Glutamatergic neuron (in vitro differentiated cells): ENCODE measurements around the gene CACNA1C. TPM values are rescaled to one million over a fixed set of nuclear protein-coding genes. Genes with fewer than 3 reads are reported as not detected.
A peak's percentile ranks its signal among the peaks of the same experiment; 100 is the strongest.

Source experiments
- DNase-seq: peaks from one replicate; pipeline ENCODE4 v3.0.0; 2022
- H3K27ac Mint-ChIP-seq: one replicate; pipeline ENCODE4 v1.8.0; 2020; ENCODE audit warnings: mild to moderate bottlenecking, mixed read lengths, inconsistent platforms; ENCODE audit not compliant: unreplicated experiment
- H3K27me3 Mint-ChIP-seq: one replicate; pipeline ENCODE4 v1.8.0; 2020; ENCODE audit warnings: mild to moderate bottlenecking, moderate library complexity, mixed read lengths, inconsistent platforms; ENCODE audit not compliant: unreplicated experiment
- H3K36me3 Mint-ChIP-seq: one replicate; pipeline ENCODE4 v1.8.0; 2020; ENCODE audit warnings: mild to moderate bottlenecking, mixed read lengths, inconsistent platforms; ENCODE audit not compliant: unreplicated experiment
- H3K4me1 Mint-ChIP-seq: one replicate; pipeline ENCODE4 v1.8.0; 2020; ENCODE audit warnings: mild to moderate bottlenecking, low read depth, mixed read lengths, inconsistent platforms; ENCODE audit not compliant: unreplicated experiment
- H3K4me3 Mint-ChIP-seq: one replicate; pipeline ENCODE4 v1.8.0; 2020; ENCODE audit warnings: mild to moderate bottlenecking, mixed read lengths, inconsistent platforms; ENCODE audit not compliant: unreplicated experiment
- H3K9me3 Mint-ChIP-seq: one replicate; pipeline ENCODE4 v1.8.0; 2020; ENCODE audit warnings: mild to moderate bottlenecking, moderate library complexity, mixed read lengths, inconsistent platforms; ENCODE audit not compliant: unreplicated experiment
- total RNA-seq: library from RNA; stranded (reverse); fragmentation: NEBNext Ultra II Directional; extraction: Animal tissue kit (Norgen Biotek cat#: 25700); gene quantifications from one replicate; pipeline ENCODE4 v1.2.1, GENCODE V29; 2021; ENCODE audit not compliant: unreplicated experiment
- TF ChIP-seq, protein P1 (sequence below): fragments of 200-600 bp; sonication (generic); IDR thresholded peaks from one replicate; pipeline ENCODE4 v1.5.0; 2021; ENCODE audit not compliant: partially characterized antibody, unreplicated experiment

CACNA1C gene
- total RNA-seq, 1 donor from 2014 or later = 11.0 TPM

GRCh38 chr12:2580821-2581220 lies 528.0 kb downstream of the CACNA1C start:
- peaks cover 5% of the 10 kb centered on the region for H3K36me3 Mint-ChIP-seq
- peaks cover 21% of the 10 kb centered on the region for H3K4me1 Mint-ChIP-seq
- no peaks in the 10 kb centered on the region for H3K27me3 Mint-ChIP-seq
- no peak overlapping the region for H3K4me3 Mint-ChIP-seq
- no peak for DNase-seq
- TF ChIP-seq, protein P1, sequence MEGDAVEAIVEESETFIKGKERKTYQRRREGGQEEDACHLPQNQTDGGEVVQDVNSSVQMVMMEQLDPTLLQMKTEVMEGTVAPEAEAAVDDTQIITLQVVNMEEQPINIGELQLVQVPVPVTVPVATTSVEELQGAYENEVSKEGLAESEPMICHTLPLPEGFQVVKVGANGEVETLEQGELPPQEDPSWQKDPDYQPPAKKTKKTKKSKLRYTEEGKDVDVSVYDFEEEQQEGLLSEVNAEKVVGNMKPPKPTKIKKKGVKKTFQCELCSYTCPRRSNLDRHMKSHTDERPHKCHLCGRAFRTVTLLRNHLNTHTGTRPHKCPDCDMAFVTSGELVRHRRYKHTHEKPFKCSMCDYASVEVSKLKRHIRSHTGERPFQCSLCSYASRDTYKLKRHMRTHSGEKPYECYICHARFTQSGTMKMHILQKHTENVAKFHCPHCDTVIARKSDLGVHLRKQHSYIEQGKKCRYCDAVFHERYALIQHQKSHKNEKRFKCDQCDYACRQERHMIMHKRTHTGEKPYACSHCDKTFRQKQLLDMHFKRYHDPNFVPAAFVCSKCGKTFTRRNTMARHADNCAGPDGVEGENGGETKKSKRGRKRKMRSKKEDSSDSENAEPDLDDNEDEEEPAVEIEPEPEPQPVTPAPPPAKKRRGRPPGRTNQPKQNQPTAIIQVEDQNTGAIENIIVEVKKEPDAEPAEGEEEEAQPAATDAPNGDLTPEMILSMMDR = no peak
- H3K9me3 Mint-ChIP-seq = peaks cover 7% of the 10 kb centered on the region
- no peak overlapping the region for H3K27ac Mint-ChIP-seq

DNA sequence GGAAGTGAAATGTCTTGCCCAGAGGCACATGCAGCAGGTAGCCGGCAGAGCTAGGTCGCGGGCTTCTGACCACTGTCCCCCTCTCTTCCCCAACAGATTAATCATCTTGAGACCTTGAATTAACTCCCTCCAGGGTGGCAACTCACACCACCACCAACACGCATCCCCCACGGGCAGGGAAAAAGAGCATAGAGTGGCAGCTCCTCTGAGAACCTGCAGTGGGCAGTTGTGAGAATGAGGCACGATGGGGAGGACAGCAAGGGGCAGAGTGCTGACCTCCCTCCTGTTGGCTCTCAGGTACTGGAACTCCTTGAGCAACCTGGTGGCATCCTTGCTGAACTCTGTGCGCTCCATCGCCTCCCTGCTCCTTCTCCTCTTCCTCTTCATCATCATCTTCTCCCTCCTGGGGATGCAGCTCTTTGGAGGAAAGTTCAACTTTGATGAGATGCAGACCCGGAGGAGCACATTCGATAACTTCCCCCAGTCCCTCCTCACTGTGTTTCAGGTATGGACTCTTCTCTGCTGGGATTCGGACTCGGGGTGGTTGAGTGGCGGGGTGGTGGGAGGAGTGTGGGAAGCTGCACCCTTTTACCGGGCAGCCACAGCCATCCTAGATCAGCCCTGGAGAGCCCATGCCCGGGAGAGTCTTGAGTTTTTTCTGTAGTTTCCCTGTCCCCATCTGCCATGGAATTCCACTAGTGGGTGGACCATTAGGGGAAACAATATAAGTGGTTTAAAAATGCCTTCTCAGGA lies 528.7 kb downstream of the CACNA1C start:
- Mint-ChIP-seq H3K4me3 (no peak overlapping the region), H3K27ac (no peak overlapping the region), H3K9me3 (peaks cover 7% of the 10 kb centered on the region), H3K4me1 (peaks cover 20% of the 10 kb centered on the region), H3K27me3 (no peaks in the 10 kb centered on the region), H3K36me3 (peaks cover 5% of the 10 kb centered on the region)
- TF ChIP-seq, protein P1 = no peak
- DNase-seq = no peak

GRCh38 chr12:2582631-2583030 lies 529.8 kb downstream of the CACNA1C start:
- Mint-ChIP-seq H3K27ac (peak overlapping the region; percentile 11), H3K4me1 (peaks cover 26% of the 10 kb centered on the region), H3K36me3 (no peaks in the 10 kb centered on the region), H3K4me3 (peak overlapping the region; percentile 23), H3K27me3 (no peaks in the 10 kb centered on the region), H3K9me3 (peaks cover 5% of the 10 kb centered on the region)
- DNase-seq = no peak
- TF ChIP-seq, protein P1 = no peak

DNA sequence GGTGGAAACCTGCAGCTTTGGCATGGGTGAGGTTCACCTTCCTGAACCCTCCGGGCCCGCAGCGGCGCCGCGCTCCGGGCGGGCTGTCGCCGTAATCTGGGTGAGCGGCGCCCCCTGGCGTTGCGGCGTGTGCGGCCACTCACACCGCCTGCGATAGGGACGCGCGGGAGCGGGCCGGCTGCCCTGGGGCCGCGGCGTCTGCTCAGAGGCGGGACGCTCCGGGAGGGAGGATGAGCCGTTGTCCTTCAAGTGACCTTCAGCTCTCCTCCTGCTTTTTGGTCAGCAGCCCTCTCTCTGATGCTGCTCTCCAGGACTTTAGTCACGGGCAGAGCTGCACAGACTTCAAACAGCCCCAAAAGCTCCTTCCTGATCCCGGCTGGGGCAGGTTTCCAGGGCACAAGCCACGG lies 530.3 kb downstream of the CACNA1C start:
- peaks cover 5% of the 10 kb centered on the region for H3K9me3 Mint-ChIP-seq
- no peak overlapping the region for H3K4me3 Mint-ChIP-seq
- peaks cover 30% of the 10 kb centered on the region for H3K4me1 Mint-ChIP-seq
- TF ChIP-seq, protein P1 = peak; percentile 96
- no peaks in the 10 kb centered on the region for H3K36me3 Mint-ChIP-seq
- no peaks in the 10 kb centered on the region for H3K27me3 Mint-ChIP-seq
- DNase-seq = peak; percentile 83
- no peak overlapping the region for H3K27ac Mint-ChIP-seq

- peaks cover 4% of the 10 kb centered on the region for H3K9me3 Mint-ChIP-seq
- DNase-seq = no peak
- no peaks in the 10 kb centered on the region for H3K27me3 Mint-ChIP-seq
- H3K4me3 Mint-ChIP-seq = no peak overlapping the region
- TF ChIP-seq, protein P1 = no peak
- peaks cover 4% of the 10 kb centered on the region for H3K36me3 Mint-ChIP-seq
- H3K4me1 Mint-ChIP-seq = peaks cover 31% of the 10 kb centered on the region
- H3K27ac Mint-ChIP-seq = no peak overlapping the region
Observed at GRCh38 chr12:2583642-2584401, 531.0 kb downstream of the CACNA1C start.
